GM21367 (cell line): ENCODE data around the gene B4GALNT3.

ENCODE experiments used
- ATAC-seq: cut with Tn5 transposase; IDR thresholded peaks from one replicate; pipeline ENCODE4 v1.9.1; 2021; ENCODE audit not compliant: unreplicated experiment

B4GALNT3 gene

GRCh38 chr12:590206-590750, 130.5 kb downstream of the B4GALNT3 start:
- no peak for ATAC-seq

GRCh38 chr12:591167-592023, 131.7 kb downstream of the B4GALNT3 start:
- ATAC-seq = no peak

GRCh38 chr12:592024-592505, 132.3 kb downstream of the B4GALNT3 start:
- ATAC-seq = no peak

GRCh38 chr12:593396-594270, 133.9 kb downstream of the B4GALNT3 start:
- no peak for ATAC-seq

- no peak for ATAC-seq
These were observed 138.3 kb downstream of the B4GALNT3 start for GRCh38 chr12:597926-598568.

- ATAC-seq = no peak
These were observed 140.0 kb downstream of the B4GALNT3 start for GRCh38 chr12:599756-600155.

- no peak for ATAC-seq
These were observed 142.4 kb downstream of the B4GALNT3 start for GRCh38 chr12:601976-602699.

- no peak for ATAC-seq
These were observed 142.9 kb downstream of the B4GALNT3 start for GRCh38 chr12:602700-603068.

GRCh38 chr12:604956-605355, 145.2 kb downstream of the B4GALNT3 start:
- ATAC-seq = no peak

GRCh38 chr12:607541-608001, 147.8 kb downstream of the B4GALNT3 start:
- no peak for ATAC-seq

GRCh38 chr12:608413-608812, 148.7 kb downstream of the B4GALNT3 start:
- ATAC-seq = no peak

- ATAC-seq = no peak
These were observed 149.2 kb downstream of the B4GALNT3 start for GRCh38 chr12:608921-609320.

- no peak for ATAC-seq
These were observed 152.0 kb downstream of the B4GALNT3 start for GRCh38 chr12:611721-612120.

GRCh38 chr12:612293-612692, 152.6 kb downstream of the B4GALNT3 start:
- no peak for ATAC-seq

GRCh38 chr12:612886-613285, 153.1 kb downstream of the B4GALNT3 start:
- ATAC-seq = no peak
